Measurements from ENCODE around the gene GALT. TPM values are rescaled to one million over a fixed set of nuclear protein-coding genes. Genes with fewer than 3 reads are reported as not detected.

Gene GALT
- total RNA-seq, 2 experiments from 2014 or later = 62.5 to 90.9 TPM

DNA sequence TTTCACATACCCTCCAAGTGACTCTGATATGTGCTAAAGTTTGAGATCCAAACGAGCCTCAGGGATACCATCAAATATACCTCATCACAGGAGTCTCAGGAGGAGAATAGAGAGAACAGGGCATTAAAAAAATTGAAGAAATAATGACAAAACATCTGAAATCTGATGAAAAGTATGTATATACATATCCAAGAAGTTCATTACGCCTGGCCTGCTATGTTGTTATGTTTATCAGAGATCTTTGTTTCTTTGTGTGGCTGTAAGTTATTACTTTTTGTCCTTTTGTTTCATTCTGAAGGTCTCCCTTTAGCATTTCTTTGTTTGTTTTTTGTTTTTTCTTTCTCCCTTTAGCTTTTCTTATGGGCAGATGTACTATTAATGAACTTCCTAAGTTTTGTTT is 47.1 kb downstream of the GALT start:
- H3K4me2 ChIP-seq (ENCODE audit: low read length) = no peak overlapping the region
- BruUV-seq (replicated peaks) = no TSS peak
- DNase-seq (ENCODE audit: low spot score) = no peak
- no peak overlapping the region for H2AFZ ChIP-seq (ENCODE audit: low read length)
- H3K4me3 ChIP-seq (ENCODE audit: low read depth, low read length, poor library complexity, severe bottlenecking) = no peak overlapping the region
- H3K36me3 ChIP-seq (ENCODE audit: insufficient read depth, low read length) = no peaks in the 10 kb centered on the region
- no peaks in the 10 kb centered on the region for H4K20me1 ChIP-seq (ENCODE audit: insufficient read depth, low read length)
- no peak overlapping the region for H3K27ac ChIP-seq (ENCODE audit: low read depth, low read length, poor library complexity, severe bottlenecking)
- H3K4me1 ChIP-seq (ENCODE audit: insufficient read depth, low read length, poor library complexity, severe bottlenecking) = no peaks in the 10 kb centered on the region
- no peaks in the 10 kb centered on the region for H3K9me3 ChIP-seq (ENCODE audit: low read length)
- H3K79me2 ChIP-seq (ENCODE audit: insufficient read depth, low read depth, low read length) = no peaks in the 10 kb centered on the region
- TF ChIP-seq, protein P1, sequence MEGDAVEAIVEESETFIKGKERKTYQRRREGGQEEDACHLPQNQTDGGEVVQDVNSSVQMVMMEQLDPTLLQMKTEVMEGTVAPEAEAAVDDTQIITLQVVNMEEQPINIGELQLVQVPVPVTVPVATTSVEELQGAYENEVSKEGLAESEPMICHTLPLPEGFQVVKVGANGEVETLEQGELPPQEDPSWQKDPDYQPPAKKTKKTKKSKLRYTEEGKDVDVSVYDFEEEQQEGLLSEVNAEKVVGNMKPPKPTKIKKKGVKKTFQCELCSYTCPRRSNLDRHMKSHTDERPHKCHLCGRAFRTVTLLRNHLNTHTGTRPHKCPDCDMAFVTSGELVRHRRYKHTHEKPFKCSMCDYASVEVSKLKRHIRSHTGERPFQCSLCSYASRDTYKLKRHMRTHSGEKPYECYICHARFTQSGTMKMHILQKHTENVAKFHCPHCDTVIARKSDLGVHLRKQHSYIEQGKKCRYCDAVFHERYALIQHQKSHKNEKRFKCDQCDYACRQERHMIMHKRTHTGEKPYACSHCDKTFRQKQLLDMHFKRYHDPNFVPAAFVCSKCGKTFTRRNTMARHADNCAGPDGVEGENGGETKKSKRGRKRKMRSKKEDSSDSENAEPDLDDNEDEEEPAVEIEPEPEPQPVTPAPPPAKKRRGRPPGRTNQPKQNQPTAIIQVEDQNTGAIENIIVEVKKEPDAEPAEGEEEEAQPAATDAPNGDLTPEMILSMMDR (conservative IDR thresholded peaks at IDR 0.05; ENCODE audit: low read length) = no peak
- TF ChIP-seq EZH2phosphoT487 (IDR thresholded peaks at IDR 0.05; ENCODE audit: borderline replicate concordance, low read depth, low read length) = no peak
- intact Hi-C loops (cut with micrococcal nuclease; ENCODE audit: unreplicated experiment) = no loop called here
- POLR2A ChIA-PET = interaction anchor here (0.7 kb wide), 1 partner anchor 255 kb away, joined by 5 read pairs; no protein-coding TSS in a partner anchor
- CTCF ChIA-PET (ENCODE audit: unreplicated experiment) = no interaction called here
- H3K9me2 ChIP-seq (ENCODE audit: insufficient read depth, low read length) = no peaks in the 10 kb centered on the region

DNA sequence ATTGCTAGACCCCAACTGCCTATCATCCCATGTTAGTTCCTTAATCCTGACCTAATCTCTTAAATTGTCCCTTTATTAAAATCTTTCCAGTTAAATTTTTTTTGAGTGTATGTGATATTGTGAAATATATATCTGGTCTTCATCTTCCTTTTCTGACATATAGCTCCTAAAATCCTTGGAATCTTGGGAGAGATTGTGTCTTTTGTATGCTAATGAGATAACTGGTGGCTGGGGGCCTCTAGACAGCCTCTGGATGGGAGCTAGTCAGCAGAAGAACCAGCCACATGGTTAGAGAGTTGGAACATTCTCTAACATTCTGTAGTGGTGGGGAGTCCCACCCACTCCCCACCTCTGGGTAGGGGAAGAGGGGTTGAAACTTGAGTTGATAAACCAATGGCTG is 48.3 kb downstream of the GALT start:
- ChIA-PET CTCF (ENCODE audit: unreplicated experiment) (interaction anchor here (0.6 kb wide), 1 partner anchor 8 kb away, joined by 3 read pairs; no protein-coding TSS in a partner anchor), POLR2A (interaction anchor here (0.6 to 0.7 kb wide), 2 partner anchors 75 to 417 kb away, joined by 3 read pairs; partner anchors contain the start of gene DCTN3)
- no peaks in the 10 kb centered on the region for H3K9me2 ChIP-seq (ENCODE audit: insufficient read depth, low read length)
- DNase-seq (ENCODE audit: low spot score) = no peak
- no peaks in the 10 kb centered on the region for H4K20me1 ChIP-seq (ENCODE audit: insufficient read depth, low read length)
- no TSS peak for BruUV-seq (replicated peaks)
- H3K79me2 ChIP-seq (ENCODE audit: insufficient read depth, low read depth, low read length) = no peaks in the 10 kb centered on the region
- H2AFZ ChIP-seq (ENCODE audit: low read length) = no peak overlapping the region
- no peaks in the 10 kb centered on the region for H3K36me3 ChIP-seq (ENCODE audit: insufficient read depth, low read length)
- H3K4me1 ChIP-seq (ENCODE audit: insufficient read depth, low read length, poor library complexity, severe bottlenecking) = no peaks in the 10 kb centered on the region
- no peaks in the 10 kb centered on the region for H3K9me3 ChIP-seq (ENCODE audit: low read length)
- no peak overlapping the region for H3K4me2 ChIP-seq (ENCODE audit: low read length)
- intact Hi-C loops (cut with micrococcal nuclease; ENCODE audit: unreplicated experiment) = no loop called here
- H3K27ac ChIP-seq (ENCODE audit: low read depth, low read length, poor library complexity, severe bottlenecking) = no peak overlapping the region
- no peak for TF ChIP-seq EZH2phosphoT487 (IDR thresholded peaks at IDR 0.05; ENCODE audit: borderline replicate concordance, low read depth, low read length)
- TF ChIP-seq, protein P1 (conservative IDR thresholded peaks at IDR 0.05; ENCODE audit: low read length) = no peak
- H3K4me3 ChIP-seq (ENCODE audit: low read depth, low read length, poor library complexity, severe bottlenecking) = no peak overlapping the region

Small RNA genes within 50 kb of the gene (small RNA-seq; reads per million reads assigned to genes)
- not detected for gene CCL27

Other genes starting within 250 kb of the GALT start
- gene FAM219A, start 188.1 kb upstream of the GALT start, total RNA-seq (2014; rRNA removed; shearing (Covaris generic)) = 5.2 and 6.5 TPM in 2 replicates
- 12.7 and 14.3 TPM in 2 replicates for gene FAM219A, start 188.1 kb upstream of the GALT start, total RNA-seq (2022)
- 0.57 TPM in 1 of 2 replicates, not detected in the other for gene DNAI1, start 187.9 kb upstream of the GALT start, total RNA-seq (2014; rRNA removed; shearing (Covaris generic))
- 0.55 and 0.97 TPM in 2 replicates for gene DNAI1, start 187.9 kb upstream of the GALT start, total RNA-seq (2022)
- not detected in 2 replicates for gene ENHO, start 123.7 kb upstream of the GALT start, total RNA-seq (2014; rRNA removed; shearing (Covaris generic))
- gene ENHO, start 123.7 kb upstream of the GALT start, total RNA-seq (2022) = 0.46 and 0.91 TPM in 2 replicates
- gene CNTFR, start 57.0 kb upstream of the GALT start, total RNA-seq (2014; rRNA removed; shearing (Covaris generic)) = not detected in 2 replicates
- not detected in 2 replicates for gene CNTFR, start 57.0 kb upstream of the GALT start, total RNA-seq (2022)
- 33.6 and 40.3 TPM in 2 replicates for gene RPP25L, start 34.6 kb upstream of the GALT start, total RNA-seq (2014; rRNA removed; shearing (Covaris generic))
- 31.6 and 33.7 TPM in 2 replicates for gene RPP25L, start 34.6 kb upstream of the GALT start, total RNA-seq (2022)
- 79.7 and 80.3 TPM in 2 replicates for gene DCTN3, start 26.2 kb upstream of the GALT start, total RNA-seq (2014; rRNA removed; shearing (Covaris generic))
- 84.2 and 96.3 TPM in 2 replicates for gene DCTN3, start 26.2 kb upstream of the GALT start, total RNA-seq (2022)
- 1.4 and 1.9 TPM in 2 replicates for gene ARID3C, start 17.6 kb upstream of the GALT start, total RNA-seq (2014; rRNA removed; shearing (Covaris generic))
- 0.38 and 0.44 TPM in 2 replicates for gene ARID3C, start 17.6 kb upstream of the GALT start, total RNA-seq (2022)
- gene SIGMAR1, start 8.9 kb upstream of the GALT start, total RNA-seq (2014; rRNA removed; shearing (Covaris generic)) = 97.2 and 103 TPM in 2 replicates
- gene SIGMAR1, start 8.9 kb upstream of the GALT start, total RNA-seq (2022) = 110 TPM in 2 replicates
- gene IL11RA, start 5.5 kb downstream of the GALT start, total RNA-seq (2014; rRNA removed; shearing (Covaris generic)) = 16.2 and 16.7 TPM in 2 replicates
- 20.1 and 29.2 TPM in 2 replicates for gene IL11RA, start 5.5 kb downstream of the GALT start, total RNA-seq (2022)
- gene CCL27, start 16.0 kb downstream of the GALT start, total RNA-seq (2014; rRNA removed; shearing (Covaris generic)) = 0.72 TPM in 1 of 2 replicates, not detected in the other
- gene CCL27, start 16.0 kb downstream of the GALT start, total RNA-seq (2022) = 0.42 and 0.68 TPM in 2 replicates
- not detected in 2 replicates for gene CCL19, start 44.6 kb downstream of the GALT start, total RNA-seq (2014; rRNA removed; shearing (Covaris generic))
- not detected in 2 replicates for gene CCL19, start 44.6 kb downstream of the GALT start, total RNA-seq (2022)
- not detected in 2 replicates for gene CCL21, start 63.5 kb downstream of the GALT start, total RNA-seq (2014; rRNA removed; shearing (Covaris generic))
- not detected in 2 replicates for gene CCL21, start 63.5 kb downstream of the GALT start, total RNA-seq (2022)